GM12891 (cell line): ENCODE results near the gene CRIP2.

Source experiments
- DNase-seq: peaks from one replicate; pipeline ENCODE4 v3.0.0; 2011; ENCODE audit warnings: low spot score; ENCODE audit not compliant: insufficient read length
- FAIRE-seq: peaks from 2 replicates; lab custom pipeline; 2011; peaks lifted over from hg19 to GRCh38; lab: Jason Lieb, UNC
- PAX5 ChIP-seq: IDR thresholded peaks from 2 replicates; pipeline ENCODE4 v1.6.1; 2011; ENCODE audit warnings: low read length, moderate library complexity, mild to moderate bottlenecking; ENCODE audit not compliant: insufficient read depth, severe bottlenecking
- POLR2A ChIP-seq: IDR thresholded peaks from 2 replicates; pipeline ENCODE4 v1.6.1; 2011; ENCODE audit warnings: low read depth, low read length, control low read depth
- POLR2AphosphoS5 ChIP-seq: IDR thresholded peaks from 2 replicates; pipeline ENCODE4 v1.6.1; 2011; ENCODE audit warnings: low read depth, low read length, control low read depth
- POU2F2 ChIP-seq: IDR thresholded peaks from 2 replicates; pipeline ENCODE4 v1.6.1; 2011; ENCODE audit warnings: low read depth, mild to moderate bottlenecking, control low read depth, low read length, moderate library complexity
- SPI1 ChIP-seq: IDR thresholded peaks from 2 replicates; pipeline ENCODE4 v1.6.1; 2011; ENCODE audit warnings: low read depth, low read length, control low read depth
- TAF1 ChIP-seq: IDR thresholded peaks from 2 replicates; pipeline ENCODE4 v1.6.1; 2011; ENCODE audit warnings: low read depth, low read length, control low read depth

Gene CRIP2

DNA sequence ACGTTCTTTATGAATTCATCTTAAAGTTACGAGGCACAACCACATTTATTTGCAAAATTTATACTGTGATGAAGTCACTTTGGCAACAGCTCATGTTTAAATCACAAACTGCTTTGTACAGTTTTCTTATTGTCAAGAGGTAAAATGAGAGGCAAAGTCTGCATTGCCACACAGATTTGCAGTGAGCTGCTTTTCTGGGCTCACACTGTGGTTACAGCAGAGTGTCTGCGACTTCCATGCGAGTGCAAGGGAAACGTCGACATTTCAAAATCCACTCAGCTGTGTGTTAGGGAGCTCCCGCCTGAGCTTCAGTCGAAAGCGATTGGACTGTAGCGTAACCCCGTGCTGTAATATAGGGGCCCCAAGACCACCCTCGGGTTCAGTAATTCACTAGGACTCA is 42.0 kb upstream of the CRIP2 start:
- no peak for FAIRE-seq
- TF ChIP-seq POU2F2 (no peak), POLR2AphosphoS5 (no peak), POLR2A (no peak), SPI1 (no peak), TAF1 (no peak), PAX5 (no peak)
- no peak for DNase-seq

DNA sequence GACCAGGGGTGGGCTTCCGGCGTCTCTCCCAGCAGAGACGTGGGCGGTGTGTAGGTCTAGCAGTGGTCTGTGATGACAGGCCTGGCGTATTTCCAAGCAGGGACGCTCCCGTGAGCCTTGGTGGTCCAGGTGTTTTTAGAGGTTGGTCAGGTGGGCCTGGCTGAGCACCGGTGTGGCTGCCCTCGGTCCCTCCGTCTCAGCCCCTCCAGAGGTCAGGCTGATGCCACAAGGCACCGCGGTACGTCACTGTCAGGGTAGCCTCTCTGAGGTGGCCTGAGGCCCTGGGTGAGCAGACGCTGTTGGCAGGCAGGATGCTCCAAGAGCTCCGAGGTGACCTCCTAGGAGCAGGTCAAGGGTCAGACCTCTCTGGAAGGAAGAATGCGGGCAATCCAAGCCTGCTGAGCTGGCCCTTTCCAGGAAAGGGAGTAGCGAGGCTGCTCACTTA is 41.4 kb upstream of the CRIP2 start:
- no peak for TF ChIP-seq TAF1
- TF ChIP-seq POU2F2 = 0 out of 2 replicates have a peak, but pooled peaks have one; percentile 10
- TF ChIP-seq PAX5 = no peak
- no peak for TF ChIP-seq SPI1
- TF ChIP-seq POLR2AphosphoS5 = no peak
- 0 out of 2 replicates have a peak, but pooled peaks have one; percentile 45 for TF ChIP-seq POLR2A
- FAIRE-seq (no peak), DNase-seq (no peak)

DNA sequence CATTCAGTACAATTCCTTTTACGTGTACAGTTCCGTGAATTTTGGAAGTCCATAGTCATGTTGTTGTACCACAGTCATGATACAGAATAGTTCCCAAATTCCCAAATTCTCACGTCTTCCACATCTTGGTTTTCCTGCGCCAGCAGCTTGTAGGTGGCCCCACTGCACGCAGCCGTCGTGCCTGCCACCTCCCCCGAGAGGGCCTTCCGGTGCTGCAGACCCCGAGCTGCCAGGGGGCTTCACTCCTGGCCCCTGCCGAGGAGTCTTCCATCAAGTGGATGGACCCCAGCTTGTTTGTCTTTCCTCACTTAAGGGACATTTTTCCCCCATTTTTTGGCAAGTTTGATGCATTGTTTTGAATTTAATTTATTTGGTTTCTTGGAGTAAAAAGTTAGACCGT is 38.2 kb upstream of the CRIP2 start:
- TF ChIP-seq SPI1 = no peak
- no peak for TF ChIP-seq POU2F2
- no peak for TF ChIP-seq TAF1
- TF ChIP-seq POLR2A = no peak
- no peak for TF ChIP-seq POLR2AphosphoS5
- no peak for TF ChIP-seq PAX5
- DNase-seq = no peak
- FAIRE-seq = no peak

DNA sequence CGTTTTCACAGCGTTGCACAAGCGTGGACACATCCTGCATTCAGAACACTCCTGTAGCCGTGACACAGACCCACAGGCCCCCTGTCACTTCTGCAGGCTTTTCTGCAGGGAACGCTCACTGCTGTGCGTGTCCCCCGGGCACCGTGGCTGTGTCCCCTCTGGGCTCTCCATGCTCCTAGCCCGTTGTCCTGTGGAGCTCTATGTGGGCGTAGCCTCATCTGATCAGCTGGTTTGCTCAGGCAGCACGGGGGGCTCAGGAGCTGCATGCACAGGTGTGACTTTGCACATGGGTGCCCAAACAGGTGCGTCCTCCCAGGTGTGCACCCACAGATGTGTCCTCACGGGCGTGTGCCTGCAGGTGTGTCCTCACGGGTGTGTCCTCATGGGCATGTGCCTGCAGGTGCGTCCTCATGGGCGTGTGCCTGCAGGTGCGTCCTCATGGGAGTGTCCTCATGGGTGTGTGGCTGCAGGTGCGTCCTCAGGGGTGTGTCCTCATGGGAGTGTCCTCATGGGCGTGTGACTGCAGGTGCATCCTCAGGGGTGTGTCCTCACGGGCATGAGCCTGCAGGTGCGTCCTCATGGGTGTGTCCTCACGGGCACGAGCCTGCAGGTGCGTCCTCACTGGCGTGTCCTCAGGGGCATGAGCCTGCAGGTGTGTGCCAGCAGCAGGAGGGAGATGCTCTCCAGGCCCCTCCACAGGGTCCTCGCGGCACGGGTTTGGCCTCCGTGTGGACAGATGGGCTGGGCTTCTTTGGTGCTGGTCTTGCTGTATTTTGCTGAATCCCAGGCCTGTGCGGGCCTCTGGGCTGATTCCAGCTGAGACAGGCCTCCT is 37.5 kb upstream of the CRIP2 start:
- DNase-seq = no peak
- no peak for FAIRE-seq
- TF ChIP-seq TAF1 = no peak
- TF ChIP-seq POLR2AphosphoS5 = peak; percentile 31; the same call in 1 of the 2 replicates

DNA sequence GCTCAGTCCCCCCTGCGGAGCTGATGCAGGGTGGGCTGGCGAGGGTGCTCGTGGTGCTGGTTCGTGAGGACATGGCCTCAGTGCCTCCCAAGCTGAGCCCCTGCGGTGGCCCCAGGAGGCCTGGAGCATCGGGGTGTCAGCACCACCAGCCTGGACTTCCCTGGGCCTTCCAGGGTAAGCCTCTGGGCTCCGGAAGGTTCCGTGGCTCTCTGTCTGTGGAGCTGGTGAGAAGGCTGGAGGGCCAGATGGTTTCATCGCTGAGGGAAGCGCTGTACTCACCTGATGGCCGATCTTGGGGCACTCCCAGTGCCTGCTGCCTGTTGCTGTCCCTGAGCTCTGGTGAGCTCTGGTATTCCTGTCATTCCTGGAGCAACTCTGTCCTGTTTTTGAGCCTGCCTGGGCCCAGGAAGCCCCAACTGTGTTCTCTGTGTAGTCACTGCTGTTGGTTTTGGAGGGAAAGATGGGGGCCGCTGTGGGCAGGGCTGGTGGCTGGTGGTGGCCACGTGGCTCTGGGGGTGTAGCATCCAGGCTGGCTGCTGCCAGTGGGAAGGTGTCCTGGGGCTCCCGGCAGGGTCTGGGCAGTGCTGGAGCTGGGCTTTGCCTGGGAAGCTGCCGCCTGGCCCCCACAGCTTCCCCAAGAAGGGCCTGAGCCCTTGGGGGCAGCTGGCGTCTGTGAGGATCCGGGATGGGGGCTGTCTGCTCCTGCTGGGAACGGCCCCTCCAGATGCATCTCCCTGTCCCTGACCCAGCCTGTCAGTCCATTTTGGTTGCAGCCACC is 36.7 kb upstream of the CRIP2 start:
- no peak for TF ChIP-seq POLR2AphosphoS5
- FAIRE-seq (no peak), DNase-seq (no peak)

GRCh38 chr14:105439179-105439578 is 35.4 kb upstream of the CRIP2 start:
- TF ChIP-seq TAF1 (no peak), POLR2A (no peak), POLR2AphosphoS5 (no peak), PAX5 (no peak), SPI1 (no peak), POU2F2 (no peak)
- FAIRE-seq (no peak), DNase-seq (no peak)

- no peak for DNase-seq
- no peak for TF ChIP-seq POLR2AphosphoS5
- TF ChIP-seq SPI1 = no peak
- TF ChIP-seq POU2F2 = no peak
- no peak for TF ChIP-seq TAF1
- no peak for TF ChIP-seq PAX5
- no peak for FAIRE-seq
Measured at GRCh38 chr14:105439710-105440553, 34.7 kb upstream of the CRIP2 start.

DNA sequence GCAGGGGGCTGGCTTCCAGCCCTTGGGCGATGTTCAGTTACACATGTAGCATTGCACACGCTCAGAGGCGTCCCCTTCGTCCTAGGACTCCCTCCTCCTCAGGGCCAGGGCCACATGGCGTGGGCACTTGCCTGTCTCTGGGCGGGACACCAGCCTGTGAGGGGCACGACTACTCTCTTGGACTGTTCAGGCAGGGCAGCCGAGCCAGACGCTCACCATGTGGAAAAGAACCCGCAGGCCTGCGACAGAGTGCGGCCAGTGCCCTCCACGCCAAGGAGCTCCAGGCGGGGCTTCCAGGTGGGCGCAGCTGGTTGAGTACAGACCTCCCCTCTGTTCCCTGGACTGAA is 34.1 kb upstream of the CRIP2 start:
- TF ChIP-seq POLR2A = no peak
- no peak for TF ChIP-seq POLR2AphosphoS5
- TF ChIP-seq PAX5 = no peak
- no peak for TF ChIP-seq SPI1
- no peak for TF ChIP-seq TAF1
- FAIRE-seq (no peak), DNase-seq (no peak)

GRCh38 chr14:105440992-105441391 is 33.6 kb upstream of the CRIP2 start:
- no peak for TF ChIP-seq SPI1
- TF ChIP-seq POLR2AphosphoS5 = no peak
- no peak for TF ChIP-seq TAF1
- no peak for TF ChIP-seq POLR2A
- TF ChIP-seq PAX5 = no peak
- no peak for TF ChIP-seq POU2F2
- DNase-seq = no peak
- no peak for FAIRE-seq
